SIG-M5 (cell line): ENCODE results near the gene ADAMTS9.

Source experiments
- DNase-seq: peaks from one replicate; lab custom pipeline; 2025; lab: John Stamatoyannopoulos, UW

The ADAMTS9 gene

DNA sequence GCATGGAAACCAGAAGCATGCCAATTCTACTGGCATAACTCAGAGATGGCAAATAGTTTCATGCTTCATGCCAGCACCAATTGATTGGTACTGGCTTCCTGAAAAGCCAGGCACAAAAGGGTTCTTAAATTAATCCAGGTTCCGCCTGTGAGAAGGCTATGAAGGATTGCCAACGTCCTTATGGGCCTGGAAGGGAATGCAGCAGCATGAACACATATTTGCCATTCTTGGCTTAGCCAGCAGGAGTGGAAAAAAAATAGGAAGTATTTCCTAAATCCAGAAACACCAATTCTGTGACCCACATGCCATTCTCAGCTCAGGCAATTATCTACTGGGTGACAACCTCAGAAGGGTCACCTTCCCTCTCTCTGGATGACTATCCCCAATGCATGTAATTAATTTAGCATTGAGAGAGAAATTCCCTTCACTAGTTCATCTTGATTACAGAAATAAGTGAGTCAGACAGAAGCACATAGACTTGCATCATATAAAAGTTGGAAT lies 36.0 kb downstream of the ADAMTS9 start:
- DNase-seq = no peak

DNA sequence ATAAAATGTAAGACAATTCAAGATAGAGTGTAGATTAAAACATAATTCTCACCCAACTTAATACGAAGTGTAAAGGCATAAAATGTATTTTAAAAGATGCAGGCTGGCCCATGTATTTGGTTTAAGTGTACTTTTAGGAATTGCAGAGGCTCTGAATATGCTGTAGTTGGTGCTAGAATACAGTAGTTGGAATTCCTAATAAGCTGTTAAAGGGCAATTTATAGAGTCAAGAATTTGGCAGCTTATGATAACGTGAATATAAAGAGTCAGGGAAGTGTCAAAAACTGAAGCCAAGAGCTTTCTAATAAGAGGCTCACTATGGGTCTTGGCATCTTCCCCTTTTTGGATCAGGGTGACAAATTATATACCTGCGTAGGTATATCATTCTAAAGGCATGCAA lies 36.5 kb downstream of the ADAMTS9 start:
- DNase-seq = no peak

DNA sequence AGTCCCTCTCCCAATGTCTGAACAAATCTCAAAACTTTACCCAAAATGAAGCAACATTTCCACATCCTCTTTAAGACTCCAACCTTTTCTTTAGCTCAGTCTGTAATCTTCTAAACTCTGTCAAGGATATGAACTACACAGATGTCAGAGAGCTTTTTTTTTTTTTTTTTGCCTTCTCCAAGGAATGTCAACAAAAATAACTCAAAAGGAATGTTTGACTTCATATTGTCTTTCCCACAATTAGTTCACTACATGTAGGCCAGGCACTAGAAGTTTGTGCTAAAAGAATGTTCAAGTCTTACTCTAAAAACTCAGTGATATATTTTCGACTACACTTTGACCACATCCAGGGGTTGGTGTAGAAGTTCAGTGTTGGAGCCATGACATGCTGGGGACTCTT lies 37.1 kb downstream of the ADAMTS9 start:
- no peak for DNase-seq

DNA sequence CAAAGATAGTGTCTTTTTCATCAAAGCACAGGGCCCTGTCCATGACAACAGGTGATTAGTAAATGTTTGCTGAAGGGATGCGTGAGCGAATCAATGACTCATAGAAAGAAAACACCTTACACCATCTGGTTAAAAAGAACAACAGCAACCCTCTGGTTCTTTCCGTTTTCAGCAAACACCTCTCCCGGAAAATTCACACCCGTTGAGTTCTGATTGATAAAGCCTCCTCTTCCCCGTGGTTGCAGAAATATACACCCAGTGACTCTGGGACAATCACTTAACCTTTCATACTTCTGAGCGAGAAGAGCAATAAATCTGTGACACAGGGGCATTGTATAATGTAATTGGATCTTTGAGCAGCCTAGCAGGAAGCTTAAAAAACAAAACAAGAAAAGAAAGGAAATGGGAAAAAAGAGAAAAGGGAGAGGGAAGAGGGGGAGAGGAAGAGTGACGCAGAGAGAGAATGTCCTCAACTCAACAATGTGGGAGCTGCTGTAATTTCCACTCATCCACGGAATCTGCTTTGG lies 37.6 kb downstream of the ADAMTS9 start:
- no peak for DNase-seq

DNA sequence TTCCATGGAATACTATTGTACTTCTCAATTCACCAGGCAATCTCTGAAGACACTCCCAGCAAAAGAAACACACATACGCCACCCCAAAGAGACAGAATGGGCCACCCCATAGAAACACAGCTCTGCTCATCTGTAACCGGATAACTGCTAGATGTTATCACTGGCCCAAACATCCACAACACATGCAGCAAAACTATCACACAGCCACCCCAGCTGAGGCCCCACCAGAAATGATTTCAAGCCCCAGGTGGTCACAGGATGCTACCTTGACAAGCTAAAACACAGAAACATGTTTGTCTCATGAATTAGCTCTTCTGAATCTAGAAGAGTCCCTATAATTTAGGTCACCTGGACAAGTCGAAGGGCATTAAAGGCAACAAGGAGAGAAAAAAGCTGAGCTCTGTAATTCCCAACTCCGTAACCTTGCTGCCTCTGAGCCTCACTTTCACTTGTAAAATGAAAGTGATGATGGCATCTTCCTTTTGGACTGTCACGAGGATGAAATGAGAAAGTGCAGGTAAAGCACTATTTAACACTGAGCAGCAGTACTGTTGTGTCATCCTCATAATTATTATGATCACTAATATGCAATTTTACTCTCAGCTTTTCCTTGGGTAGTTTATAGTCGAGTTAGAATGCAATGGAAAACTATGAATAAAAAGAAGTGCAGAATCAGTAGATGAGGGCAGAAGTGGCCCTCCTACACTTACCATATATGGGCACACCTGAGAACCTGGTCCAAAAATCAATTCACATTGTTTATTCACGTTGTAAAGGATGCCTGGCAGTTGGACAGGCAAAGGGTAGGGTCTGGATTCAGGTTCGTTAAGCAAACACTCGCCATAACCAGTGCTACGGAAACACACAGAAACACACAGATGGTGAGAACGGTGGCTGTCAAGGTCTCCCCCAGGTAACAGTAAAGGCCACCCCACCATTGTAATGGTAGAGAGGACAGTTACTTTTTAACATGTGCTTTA lies 38.6 kb downstream of the ADAMTS9 start:
- no peak for DNase-seq

DNA sequence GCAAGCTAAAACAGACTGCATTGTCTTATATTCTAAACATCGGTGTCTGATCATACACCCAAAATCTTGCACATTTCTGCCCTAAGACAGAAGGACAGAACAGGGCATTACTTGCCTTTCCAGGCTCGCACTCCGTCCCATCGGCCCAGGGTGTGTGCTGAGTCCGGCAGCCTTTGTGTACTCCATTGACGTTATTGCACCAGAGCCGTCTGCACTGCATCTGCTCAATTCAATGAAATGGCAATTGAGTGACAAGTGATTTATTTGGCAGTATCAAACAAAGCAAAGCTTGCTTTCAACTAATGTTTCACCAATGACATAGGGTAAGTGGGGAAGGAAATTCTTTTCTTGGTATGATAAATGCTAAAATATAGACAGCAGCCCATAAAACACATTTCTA lies 40.0 kb downstream of the ADAMTS9 start:
- DNase-seq = no peak

DNA sequence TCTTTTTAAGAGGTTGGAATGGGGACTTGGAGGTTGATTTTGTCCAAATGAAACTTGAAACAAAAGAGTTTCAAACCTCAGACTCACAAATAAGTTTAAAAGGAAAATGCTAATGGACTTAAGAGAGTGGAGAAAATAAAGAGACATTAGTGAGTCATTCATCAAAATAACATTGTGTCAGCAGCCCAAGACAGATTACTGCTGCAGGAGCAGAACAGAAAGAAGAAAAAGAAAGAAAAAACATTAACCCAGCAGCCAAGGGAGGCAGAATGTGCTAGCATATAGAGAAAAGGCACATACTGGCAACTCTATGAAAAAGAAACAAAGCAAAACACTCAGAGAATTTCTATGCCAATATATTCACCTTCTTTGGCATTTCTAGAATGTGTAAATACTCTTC lies 42.6 kb downstream of the ADAMTS9 start:
- no peak for DNase-seq

DNA sequence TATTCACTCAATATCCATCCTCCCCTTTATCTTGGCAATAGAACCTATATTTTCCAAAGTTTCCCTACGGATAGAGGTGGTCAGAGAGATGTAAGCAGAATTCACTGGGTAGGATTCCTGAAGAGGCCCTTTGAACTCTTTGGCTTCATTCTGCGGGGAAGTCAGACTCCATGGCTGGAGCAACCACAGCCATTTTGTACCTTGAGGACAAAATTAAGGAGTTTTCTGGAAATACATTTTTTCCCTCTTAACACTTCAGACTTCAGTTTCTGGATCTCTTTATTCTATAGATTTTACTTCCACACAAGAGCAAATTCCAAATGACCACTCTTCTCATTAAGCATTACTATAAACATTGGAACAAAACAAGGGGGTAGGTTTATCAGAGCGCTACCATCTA lies 43.3 kb downstream of the ADAMTS9 start:
- DNase-seq = no peak

DNA sequence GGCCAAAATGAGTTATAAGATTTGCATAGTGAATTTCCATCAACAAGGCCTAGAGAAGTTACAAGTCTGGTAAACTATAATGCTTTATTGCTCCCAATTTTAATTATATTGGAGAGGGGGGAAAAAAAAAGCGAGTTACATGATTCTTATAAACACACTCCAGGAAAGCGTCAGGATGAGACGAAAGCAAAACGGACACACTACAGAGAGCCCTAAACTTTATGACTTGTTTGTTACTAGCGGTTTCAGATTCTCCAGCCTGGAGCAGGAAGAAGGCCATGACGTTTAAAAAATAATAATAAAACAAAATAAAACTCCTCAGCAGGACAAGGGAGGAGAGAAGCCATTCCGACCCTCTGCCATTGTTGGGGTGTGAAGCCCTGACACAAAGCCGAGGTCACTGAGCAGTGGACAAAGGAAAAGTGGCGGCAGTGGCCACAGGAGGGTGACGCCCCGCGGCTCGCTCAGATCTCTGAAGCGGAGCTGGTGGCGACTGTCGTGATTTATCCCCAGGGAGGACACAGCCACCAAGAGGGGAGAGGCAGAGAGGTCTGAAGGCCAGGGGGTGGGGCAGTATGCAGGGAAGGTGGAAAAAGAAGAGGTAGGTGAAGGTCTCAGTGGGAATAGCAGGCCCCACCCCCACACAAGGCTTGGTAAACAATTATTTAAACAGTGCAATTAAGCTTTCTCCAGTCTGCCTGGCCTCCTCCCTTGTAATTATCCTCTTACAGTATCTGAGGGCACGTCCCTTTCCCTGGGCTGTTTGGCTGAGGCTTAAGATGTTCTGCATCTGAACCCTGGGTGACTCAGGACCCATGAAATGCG lies 45.3 kb downstream of the ADAMTS9 start:
- DNase-seq = no peak

DNA sequence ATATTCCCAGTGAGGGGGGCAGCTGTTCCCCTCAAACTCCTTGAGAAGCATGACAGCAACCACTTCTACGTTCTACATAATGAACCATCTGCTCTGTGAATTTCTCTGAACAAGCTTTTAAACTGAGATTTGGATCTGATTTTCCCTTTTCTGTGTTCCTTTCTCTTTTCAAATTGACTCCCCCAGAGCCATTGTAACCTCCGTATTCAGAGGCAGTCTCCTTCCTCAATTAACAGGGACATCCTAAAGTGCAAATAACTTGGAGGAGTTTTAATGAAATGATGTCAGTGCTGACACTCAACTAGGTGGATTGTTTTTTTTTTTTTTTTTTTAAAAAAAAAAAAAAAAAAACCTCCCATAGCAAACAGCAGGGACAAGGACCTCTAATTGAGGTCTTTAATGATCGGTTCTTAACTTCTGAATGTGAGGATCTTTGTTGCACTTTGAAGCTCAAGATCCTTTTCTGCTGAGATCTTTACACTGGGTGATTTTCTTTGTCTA lies 48.8 kb downstream of the ADAMTS9 start:
- no peak for DNase-seq

DNA sequence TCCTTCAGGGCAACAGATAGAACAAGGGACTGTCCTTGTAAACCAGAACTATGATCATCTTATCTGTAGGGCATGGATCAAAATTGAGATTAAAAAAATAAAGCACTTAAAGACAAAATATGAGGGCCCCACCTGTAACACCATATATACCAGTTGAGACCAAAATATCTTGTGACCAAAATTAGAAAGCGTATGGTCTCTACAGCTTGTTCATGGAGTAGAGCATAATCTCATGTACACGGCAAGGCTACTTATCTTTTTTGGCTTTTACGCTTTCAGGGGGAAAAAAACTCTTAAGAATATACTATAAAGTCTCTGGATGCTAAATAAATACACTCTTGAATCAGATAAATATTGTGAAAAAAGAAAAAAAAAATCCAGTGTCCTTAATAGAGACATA lies 49.3 kb downstream of the ADAMTS9 start:
- DNase-seq = no peak

DNA sequence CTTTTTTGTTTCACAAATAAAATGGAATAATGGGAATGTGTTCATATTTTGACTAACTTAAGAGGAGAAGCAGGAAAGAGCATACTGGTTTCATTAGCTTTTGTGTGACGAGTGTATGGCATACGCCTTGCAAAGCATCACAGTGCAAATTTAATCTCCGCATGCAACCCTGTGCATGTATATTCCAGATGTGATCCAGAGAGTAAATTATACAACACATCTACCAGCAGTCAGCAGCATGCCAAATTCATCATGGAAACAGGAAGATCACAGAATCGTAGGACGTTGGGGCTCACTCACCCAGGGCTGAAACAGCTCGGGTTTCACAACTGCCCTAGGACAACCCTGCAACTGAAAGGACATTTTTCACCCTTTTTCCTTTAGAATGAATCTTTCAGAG lies 53.4 kb downstream of the ADAMTS9 start:
- DNase-seq = no peak

DNA sequence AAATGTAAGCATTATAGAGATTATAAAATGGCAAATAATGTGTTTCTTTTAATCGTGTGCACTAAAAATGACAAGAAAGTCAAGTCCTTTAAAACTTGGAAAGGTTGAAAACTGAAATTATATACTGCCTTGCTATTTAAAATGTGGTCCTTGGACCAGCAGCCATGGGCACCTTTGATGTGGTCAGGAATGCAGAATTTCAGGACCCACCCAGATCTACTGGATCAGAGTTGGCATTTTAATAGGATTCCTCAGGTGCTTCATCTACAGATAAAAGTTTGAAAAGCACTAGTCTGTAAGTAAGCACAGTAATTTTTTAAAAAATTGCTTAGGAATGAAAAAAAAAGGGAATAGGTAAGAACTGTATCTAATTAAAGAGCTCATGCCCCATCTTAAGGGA lies 55.8 kb downstream of the ADAMTS9 start:
- no peak for DNase-seq

DNA sequence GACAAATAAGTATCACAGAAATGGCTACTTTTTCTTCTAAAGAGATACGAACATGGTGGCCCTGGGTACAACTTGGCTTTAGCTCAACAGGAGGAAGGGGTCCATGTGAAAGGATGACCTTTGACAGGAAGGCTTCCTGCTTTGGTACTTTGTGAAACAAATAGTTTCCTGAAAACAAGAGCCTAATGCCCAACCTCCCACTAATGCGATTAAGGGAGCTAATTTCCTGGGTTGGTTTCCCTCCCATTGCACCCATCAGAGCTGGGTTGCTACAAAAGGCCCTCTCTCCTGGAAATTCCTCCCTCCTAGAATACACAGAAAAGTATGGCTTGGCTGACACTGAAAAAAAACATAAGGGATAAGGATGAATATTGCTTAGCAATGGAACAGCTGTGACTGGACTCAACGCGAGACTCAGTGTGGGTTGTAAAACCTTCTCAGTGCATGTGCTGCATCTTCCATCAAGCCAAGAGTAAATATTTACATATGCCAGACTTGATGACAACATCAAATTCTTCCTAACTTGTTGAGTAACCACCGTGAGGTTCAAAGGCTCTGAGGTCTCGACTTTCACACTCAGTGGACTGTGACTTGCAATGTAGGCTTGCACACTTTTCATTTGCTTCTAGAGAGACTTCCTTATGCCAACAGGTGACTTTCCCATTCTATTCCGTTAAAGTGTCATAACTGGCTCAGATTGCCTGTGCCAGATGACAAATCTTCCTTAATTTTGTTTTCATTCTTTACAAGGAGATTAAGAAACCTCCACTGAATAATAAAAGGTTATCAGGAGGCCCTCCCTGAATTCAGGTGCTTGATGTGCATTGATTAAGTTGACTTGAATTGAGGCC lies 60.1 kb downstream of the ADAMTS9 start:
- no peak for DNase-seq

DNA sequence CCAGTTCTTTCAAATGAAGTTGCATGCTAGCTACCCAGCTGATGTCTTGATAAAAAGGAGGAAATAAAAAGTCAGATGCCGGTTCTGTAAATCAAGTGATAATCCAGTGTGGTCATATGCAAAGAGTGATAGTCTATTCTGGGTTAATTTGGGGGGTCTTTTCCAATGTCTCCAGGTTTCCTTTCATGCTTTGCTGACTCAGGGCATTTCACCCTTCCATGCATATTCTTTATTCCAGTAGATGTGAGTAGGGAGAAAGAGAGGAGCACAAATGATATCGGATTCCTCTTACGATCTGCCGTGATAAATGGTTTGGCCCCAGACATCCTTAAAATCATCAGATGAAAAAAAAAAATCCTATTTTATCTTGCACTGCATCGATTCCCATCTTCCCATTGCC lies 60.8 kb downstream of the ADAMTS9 start:
- DNase-seq = no peak

DNA sequence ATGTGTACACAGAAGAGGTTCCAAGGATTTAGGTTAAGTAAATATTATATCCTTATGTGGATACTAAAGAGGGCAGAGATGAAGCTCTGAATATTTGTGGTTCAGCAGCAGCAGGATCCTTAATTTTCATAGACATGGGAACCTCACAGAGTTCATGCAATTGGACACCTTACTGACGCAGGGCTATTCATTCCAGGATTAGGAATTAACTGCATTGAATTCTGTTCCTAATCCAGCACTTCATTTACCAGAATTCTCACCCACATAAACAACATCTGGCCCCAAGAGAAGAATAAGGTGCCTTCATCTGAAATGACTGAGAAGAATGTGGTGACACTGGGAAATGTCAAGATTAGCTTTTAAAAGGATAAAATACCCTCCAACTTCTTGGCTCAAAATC lies 62.4 kb downstream of the ADAMTS9 start:
- DNase-seq = no peak

DNA sequence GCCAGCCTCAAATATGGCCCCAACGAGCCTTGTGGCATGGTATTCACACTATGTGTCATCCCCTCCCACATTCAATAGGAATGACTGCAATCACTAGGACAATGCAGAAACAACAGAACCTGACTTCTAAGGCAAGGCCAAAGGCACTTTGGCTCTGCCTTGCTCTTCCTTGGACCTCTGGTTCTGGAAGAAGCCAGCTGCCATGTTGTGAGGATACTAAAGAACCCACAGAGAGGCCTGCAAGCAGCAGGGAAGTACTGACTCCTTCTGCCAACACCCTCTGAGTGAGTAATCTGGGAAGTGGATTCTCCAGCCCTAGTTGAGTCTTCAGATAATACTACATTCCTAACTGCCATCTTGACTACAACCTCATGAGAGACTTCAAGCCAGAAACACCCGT lies 64.7 kb downstream of the ADAMTS9 start:
- no peak for DNase-seq

DNA sequence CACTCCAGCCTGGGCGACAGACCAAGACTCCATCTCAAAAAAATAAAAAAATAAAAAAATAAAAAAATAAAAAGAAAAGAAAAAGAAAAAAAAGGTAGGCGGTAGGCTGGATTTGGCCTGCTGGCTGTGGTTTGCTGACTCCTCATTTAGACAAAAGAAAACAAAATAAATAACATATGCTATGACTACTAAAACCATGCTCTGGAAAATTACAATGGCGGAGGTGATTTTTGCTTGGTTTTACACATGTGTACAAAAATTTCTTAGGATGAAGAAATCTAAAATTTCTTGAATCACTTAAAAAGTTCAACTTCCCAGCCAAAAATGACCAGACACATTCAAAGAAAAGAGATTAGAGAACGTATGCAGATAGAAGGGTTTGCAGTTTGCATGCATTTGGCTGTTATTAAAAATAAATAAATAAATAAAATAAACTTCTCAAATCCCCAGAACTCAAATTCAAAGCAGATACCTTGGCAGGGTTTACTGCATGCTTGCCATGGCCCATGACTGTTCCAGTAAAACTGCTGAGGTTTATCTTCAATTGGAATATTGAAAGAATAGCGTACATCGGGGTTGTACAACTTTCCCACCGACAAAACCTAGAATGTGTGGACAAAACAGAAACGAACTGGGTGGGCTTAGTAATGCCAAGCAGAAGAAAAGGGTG lies 65.9 kb downstream of the ADAMTS9 start:
- DNase-seq = no peak

DNA sequence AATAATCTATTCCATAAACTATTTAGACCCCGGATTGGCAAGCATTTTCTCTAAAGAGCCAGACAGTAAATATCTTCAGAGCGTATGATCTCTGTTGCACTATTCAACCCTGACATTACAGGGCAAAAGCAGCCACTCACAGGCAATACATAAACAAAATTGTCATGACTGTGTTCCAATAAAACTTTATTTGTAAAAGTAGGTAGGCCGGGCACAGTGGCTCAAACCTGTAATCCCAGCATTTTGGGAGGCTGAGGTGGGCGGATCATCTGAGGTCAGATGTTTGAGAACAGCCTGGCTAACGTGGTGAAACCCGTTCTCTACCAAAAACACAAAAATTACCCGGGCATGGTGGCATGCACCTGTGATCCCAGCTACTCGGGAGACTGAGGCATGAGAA lies 66.5 kb downstream of the ADAMTS9 start:
- no peak for DNase-seq

DNA sequence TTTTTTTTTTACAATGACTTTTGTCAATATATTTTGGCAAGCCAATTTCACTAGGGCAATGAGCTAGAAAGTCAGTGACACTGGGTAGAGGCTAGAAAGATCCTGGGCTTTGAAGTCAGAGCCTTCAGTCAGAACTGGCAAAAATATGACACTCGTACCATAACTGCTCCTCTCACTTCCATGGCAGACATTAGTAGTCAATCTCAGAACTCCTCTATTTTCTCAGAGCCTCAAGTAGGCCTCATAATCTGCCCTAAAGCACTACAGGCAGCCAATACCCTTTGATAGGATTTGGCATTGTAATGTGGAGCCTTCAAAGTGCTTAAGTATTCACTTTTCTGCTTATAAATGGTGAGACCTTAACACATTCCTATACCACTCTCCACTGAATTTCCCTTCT lies 67.8 kb downstream of the ADAMTS9 start:
- no peak for DNase-seq

DNA sequence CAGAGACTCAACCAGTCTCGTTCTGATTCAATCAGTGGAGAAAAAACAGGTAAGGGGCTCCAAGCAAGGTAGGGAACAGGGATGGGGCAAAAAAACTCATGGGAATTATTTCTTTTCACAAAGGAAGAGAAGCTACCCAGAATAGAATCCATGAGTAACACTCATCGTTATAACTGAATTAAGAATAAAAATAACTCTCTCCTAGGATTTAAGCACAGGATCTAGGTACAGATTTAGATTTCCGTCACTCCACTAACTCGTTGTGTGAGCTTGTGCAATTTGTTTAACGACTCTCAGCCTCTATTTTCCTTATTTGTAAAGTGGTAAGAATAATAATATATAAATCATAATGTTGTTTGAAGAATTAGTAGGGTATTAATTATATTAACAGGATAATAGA lies 68.6 kb downstream of the ADAMTS9 start:
- no peak for DNase-seq
